Measurements from ENCODE around the gene GLI3. TPM values are rescaled to one million over a fixed set of nuclear protein-coding genes. Genes with fewer than 3 reads are reported as not detected.

Gene GLI3
- total RNA-seq, 3 donors from 2014 or later: 0.03 to 0.24 (median 0.13) TPM

DNA sequence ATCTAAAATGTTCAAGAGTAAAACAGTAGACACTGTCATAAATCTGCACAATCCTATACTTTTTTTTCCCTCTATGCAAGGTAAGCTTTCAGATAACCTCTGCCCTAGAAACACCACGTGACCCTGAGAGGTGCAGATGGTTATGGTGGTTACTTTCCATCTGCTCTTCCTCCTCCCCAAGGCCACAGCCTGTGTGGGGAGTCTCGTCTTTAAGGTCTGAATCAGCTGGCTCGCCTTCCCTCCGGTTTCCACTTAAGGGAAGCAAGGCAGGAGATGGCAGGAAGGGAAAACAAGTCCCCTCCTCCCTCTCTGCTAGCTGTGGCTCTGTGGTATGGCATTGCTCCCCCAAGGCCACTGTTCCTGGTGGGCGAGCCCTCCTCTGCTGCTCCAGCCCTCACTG, 181.8 kb downstream of the GLI3 start:
- Mint-ChIP-seq H3K9me3 (no peaks in the 10 kb centered on the region), H3K4me1 (ENCODE audit: low read depth) (no peaks in the 10 kb centered on the region), H3K36me3 (ENCODE audit: insufficient read depth) (no peaks in the 10 kb centered on the region), H3K4me3 (no peak overlapping the region), H3K27me3 (ENCODE audit: low read depth) (no peaks in the 10 kb centered on the region)
- ATAC-seq: no peak
- DNase-seq: no peak

DNA sequence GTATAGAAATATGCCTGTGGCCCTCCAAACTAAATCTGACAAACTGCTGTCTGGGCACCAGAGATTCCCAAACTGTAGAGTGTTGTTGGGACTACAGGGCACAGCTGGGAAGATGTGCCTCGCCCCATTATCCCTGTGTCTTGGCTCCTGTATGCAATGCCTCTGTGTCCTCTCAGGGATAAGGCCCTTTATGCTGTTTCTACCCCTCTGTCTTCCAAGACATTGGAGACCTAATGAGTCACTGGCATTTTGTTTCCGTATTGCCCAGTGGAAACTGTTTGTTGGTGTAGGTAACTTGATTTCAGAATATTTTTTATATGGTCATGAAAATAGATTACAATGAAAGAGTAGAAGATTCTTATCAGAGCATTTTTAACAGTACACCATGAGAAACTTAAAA, 183.2 kb downstream of the GLI3 start:
- Mint-ChIP-seq H3K4me1 (ENCODE audit: low read depth) (no peaks in the 10 kb centered on the region), H3K9me3 (no peaks in the 10 kb centered on the region), H3K27me3 (ENCODE audit: low read depth) (peaks cover 1% of the 10 kb centered on the region), H3K4me3 (no peak overlapping the region), H3K36me3 (ENCODE audit: insufficient read depth) (no peaks in the 10 kb centered on the region)
- no peak for DNase-seq
- no peak for ATAC-seq

DNA sequence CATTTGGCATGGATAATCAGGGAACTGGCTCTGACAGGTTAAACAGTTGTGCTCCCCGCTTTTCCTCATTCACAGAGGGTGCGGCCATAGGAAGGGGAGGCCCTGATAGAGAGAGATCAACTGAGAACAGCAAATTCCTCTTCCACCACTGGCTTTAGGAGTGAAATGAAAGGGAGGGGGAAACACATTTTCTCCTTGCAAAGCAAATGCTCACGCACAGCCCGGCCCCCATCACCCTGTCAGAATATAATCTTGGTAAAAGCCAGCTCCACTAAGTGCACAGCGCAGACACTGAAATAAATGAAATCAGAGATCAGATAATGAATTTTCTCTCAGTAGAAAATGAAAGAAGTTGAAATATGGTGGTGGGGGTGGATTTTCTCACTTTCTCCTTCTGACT, 187.2 kb downstream of the GLI3 start:
- no peak overlapping the region for H3K4me3 Mint-ChIP-seq
- no peaks in the 10 kb centered on the region for H3K36me3 Mint-ChIP-seq (ENCODE audit: insufficient read depth)
- DNase-seq (no peak), ATAC-seq (no peak)
- peaks cover 4% of the 10 kb centered on the region for H3K27me3 Mint-ChIP-seq (ENCODE audit: low read depth)
- H3K4me1 Mint-ChIP-seq (ENCODE audit: low read depth): no peaks in the 10 kb centered on the region
- H3K9me3 Mint-ChIP-seq: no peaks in the 10 kb centered on the region

DNA sequence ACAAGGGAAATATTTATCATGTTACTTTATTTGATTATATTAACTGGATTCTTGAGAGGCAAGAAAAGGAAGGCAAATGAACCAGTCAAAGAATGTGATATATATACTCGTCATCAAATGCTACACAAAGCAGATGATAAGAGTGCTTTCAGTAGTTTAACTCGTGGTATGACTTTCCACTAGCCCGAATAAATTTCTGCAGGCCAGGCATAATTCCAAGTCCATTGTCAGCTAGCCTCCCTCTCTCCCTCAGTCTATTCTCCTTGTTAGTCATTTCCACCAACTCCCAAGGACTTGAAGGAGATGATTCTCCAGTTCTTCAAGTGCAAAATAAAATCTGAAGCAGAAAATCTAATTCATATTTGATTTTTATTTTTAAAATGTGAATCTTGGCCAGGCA, 190.5 kb downstream of the GLI3 start:
- H3K9me3 Mint-ChIP-seq: no peaks in the 10 kb centered on the region

DNA sequence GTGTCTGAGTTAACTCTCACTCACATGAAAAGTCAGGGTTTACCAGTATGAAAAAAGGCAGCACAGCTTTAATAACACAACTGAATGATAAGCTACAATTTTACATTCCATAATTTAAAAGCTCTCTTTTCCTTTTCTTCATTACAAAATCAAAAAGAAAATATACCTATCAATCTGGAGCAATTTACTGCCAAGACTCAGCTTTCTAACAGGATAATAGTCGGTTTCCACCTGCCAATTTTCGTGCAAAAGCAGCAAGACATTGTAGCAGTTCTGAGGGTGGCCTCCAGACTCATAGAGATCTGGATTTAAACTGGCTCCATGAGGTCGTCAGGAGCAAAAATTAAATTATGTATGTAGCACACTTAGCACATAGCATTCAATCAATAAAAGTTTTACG, 191.0 kb downstream of the GLI3 start:
- Mint-ChIP-seq H3K27me3 (ENCODE audit: low read depth) (peaks cover 6% of the 10 kb centered on the region), H3K4me1 (ENCODE audit: low read depth) (no peaks in the 10 kb centered on the region), H3K4me3 (no peak overlapping the region), H3K36me3 (ENCODE audit: insufficient read depth) (no peaks in the 10 kb centered on the region), H3K9me3 (no peaks in the 10 kb centered on the region)
- ATAC-seq: no peak
- DNase-seq: no peak

More for the DNA sequence above, 190.5 kb downstream of the GLI3 start:
- Mint-ChIP-seq H3K36me3 (ENCODE audit: insufficient read depth) (no peaks in the 10 kb centered on the region), H3K4me3 (no peak overlapping the region), H3K27me3 (ENCODE audit: low read depth) (peaks cover 4% of the 10 kb centered on the region), H3K4me1 (ENCODE audit: low read depth) (no peaks in the 10 kb centered on the region)
- DNase-seq (no peak), ATAC-seq (no peak)

DNA sequence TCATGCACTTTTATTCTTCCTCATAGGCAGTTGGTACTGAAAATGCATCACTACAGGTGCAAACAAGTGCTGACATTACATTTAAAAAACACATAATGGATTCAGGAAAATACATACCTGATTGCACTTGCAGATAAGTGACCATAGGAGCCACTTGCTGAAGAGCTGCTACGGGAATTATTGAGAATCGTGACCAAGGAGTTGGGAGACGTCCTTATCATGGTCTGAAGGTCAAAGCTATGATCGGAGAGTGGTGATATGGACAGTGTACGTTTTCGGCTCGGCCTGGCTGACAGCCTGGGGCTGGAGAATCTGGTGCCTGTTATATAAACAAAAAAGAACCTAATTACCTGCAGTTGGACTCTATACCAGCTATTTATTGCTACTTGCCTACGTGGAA, 197.1 kb downstream of the GLI3 start:
- no peaks in the 10 kb centered on the region for H3K9me3 Mint-ChIP-seq
- no peaks in the 10 kb centered on the region for H3K36me3 Mint-ChIP-seq (ENCODE audit: insufficient read depth)
- no peak for ATAC-seq
- no peaks in the 10 kb centered on the region for H3K4me1 Mint-ChIP-seq (ENCODE audit: low read depth)
- H3K27me3 Mint-ChIP-seq (ENCODE audit: low read depth): peaks cover 3% of the 10 kb centered on the region
- no peak overlapping the region for H3K4me3 Mint-ChIP-seq
- no peak for DNase-seq

DNA sequence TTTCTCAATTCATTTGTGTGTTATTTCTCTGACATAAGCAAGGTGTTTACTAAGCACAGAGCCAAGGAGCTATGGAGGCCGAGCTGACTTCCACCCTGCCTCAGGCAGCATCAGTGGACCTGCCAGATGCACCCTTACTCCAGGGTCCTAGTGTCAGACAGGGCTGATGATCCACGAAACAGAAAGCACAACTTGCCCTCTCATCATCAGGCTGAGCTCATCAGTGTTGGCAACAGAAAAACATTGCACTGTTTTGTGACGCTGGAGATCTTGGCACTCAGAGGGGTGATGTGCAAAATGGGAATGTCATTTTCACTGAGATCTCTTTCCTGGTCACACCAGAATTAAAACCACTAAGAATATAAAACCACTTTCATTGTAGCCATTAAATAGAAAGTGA, 201.8 kb downstream of the GLI3 start:
- Mint-ChIP-seq H3K36me3 (ENCODE audit: insufficient read depth) (no peaks in the 10 kb centered on the region), H3K27me3 (ENCODE audit: low read depth) (no peaks in the 10 kb centered on the region), H3K4me3 (no peak overlapping the region), H3K4me1 (ENCODE audit: low read depth) (no peaks in the 10 kb centered on the region), H3K9me3 (no peaks in the 10 kb centered on the region)
- ATAC-seq: no peak
- no peak for DNase-seq

DNA sequence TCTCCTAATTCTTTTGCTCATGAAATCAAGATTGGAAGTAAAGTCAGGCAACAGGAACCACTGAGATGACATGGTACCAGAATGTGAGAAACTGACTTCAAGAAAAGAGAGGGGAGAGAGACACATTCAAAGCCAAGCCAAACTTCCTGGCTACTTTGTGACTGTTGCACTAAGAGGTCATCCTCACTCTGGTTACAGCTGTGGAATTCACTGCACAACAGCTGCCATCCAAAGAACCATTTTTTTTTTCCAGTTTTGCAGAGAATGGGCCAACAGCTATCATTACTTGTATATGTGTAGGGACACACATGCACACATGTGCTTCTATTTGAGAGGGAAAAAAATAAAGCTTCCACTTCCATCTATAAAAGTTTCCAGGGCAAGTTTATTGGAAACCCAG, 203.5 kb downstream of the GLI3 start:
- ATAC-seq (no peak), DNase-seq (no peak)
- H3K4me1 Mint-ChIP-seq (ENCODE audit: low read depth): no peaks in the 10 kb centered on the region
- no peak overlapping the region for H3K4me3 Mint-ChIP-seq
- H3K9me3 Mint-ChIP-seq: no peaks in the 10 kb centered on the region
- no peaks in the 10 kb centered on the region for H3K36me3 Mint-ChIP-seq (ENCODE audit: insufficient read depth)
- H3K27me3 Mint-ChIP-seq (ENCODE audit: low read depth): peaks cover 1% of the 10 kb centered on the region

DNA sequence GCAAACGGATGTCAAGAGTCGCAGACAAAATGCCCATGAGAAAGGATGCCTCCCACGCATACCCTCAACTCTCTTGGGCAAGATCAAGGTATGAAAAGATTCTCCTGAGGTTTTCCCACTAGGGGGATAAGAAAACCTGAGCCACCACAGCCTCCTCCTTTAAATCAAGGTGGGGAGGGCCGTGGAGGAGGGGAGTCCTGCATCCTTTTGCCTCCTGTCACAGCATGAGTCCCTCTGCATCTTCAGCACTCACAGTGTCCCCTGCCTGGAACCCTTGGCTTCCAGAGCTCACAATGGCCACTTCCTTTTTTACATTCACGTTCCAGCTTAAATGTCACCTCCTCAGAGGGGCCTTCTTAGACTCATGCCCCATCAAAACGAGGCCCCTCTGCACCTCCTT, 207.6 kb downstream of the GLI3 start:
- no peak overlapping the region for H3K4me3 Mint-ChIP-seq
- H3K27me3 Mint-ChIP-seq (ENCODE audit: low read depth): peaks cover 11% of the 10 kb centered on the region
- no peaks in the 10 kb centered on the region for H3K9me3 Mint-ChIP-seq
- no peaks in the 10 kb centered on the region for H3K36me3 Mint-ChIP-seq (ENCODE audit: insufficient read depth)
- no peak for ATAC-seq
- no peak for DNase-seq
- H3K4me1 Mint-ChIP-seq (ENCODE audit: low read depth): no peaks in the 10 kb centered on the region

DNA sequence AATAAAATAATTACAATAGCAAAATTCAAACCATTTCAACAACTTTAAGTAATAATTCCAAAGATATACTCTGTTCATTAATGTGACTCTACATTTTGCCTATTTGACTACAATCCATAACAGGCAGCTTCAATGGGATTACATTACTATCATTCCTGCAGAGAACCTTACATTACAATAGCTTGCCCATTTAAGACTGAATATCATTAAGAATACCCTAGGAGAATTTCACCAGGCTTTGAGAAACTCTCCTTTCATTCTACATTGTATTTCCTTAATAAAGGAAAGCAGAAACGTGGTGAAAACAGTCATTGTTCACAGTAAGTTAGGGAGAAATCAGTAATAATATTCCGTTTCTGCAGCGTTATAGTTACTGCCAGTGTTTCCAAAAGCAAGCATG, 209.5 kb downstream of the GLI3 start:
- ATAC-seq: no peak
- H3K4me1 Mint-ChIP-seq (ENCODE audit: low read depth): no peaks in the 10 kb centered on the region
- no peak for DNase-seq
- no peaks in the 10 kb centered on the region for H3K9me3 Mint-ChIP-seq
- no peaks in the 10 kb centered on the region for H3K36me3 Mint-ChIP-seq (ENCODE audit: insufficient read depth)
- H3K4me3 Mint-ChIP-seq: no peak overlapping the region
- H3K27me3 Mint-ChIP-seq (ENCODE audit: low read depth): peaks cover 11% of the 10 kb centered on the region

DNA sequence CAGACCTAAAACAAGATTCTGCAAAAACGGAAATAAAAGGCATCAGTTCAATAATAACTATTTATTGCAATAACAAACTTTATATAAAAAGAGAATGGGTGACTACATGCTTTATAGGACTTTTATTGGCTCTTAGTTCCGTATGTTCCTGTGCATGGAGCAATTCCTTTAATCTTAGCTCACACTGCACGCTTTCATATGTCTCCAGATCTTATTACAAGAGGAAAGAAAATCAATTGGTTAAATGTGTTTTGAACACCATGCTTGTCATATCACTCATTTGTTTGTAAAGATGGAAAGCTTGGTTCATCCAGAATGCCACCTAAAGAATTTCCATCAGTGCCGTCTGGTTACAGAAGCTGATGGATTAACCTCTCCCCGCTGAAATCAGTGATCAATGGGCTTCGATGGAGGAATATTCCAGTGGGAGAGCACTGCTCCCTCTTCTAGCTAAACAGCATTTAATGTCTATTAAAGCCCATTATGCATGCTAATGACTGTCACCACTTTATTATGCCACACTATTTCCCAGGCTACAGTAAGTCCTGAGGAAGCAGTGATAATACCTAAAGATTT, 210.3 kb downstream of the GLI3 start:
- no peaks in the 10 kb centered on the region for H3K36me3 Mint-ChIP-seq (ENCODE audit: insufficient read depth)
- no peak for DNase-seq
- H3K27me3 Mint-ChIP-seq (ENCODE audit: low read depth): peaks cover 11% of the 10 kb centered on the region
- no peaks in the 10 kb centered on the region for H3K9me3 Mint-ChIP-seq
- no peak for ATAC-seq
- H3K4me1 Mint-ChIP-seq (ENCODE audit: low read depth): no peaks in the 10 kb centered on the region
- H3K4me3 Mint-ChIP-seq: no peak overlapping the region

DNA sequence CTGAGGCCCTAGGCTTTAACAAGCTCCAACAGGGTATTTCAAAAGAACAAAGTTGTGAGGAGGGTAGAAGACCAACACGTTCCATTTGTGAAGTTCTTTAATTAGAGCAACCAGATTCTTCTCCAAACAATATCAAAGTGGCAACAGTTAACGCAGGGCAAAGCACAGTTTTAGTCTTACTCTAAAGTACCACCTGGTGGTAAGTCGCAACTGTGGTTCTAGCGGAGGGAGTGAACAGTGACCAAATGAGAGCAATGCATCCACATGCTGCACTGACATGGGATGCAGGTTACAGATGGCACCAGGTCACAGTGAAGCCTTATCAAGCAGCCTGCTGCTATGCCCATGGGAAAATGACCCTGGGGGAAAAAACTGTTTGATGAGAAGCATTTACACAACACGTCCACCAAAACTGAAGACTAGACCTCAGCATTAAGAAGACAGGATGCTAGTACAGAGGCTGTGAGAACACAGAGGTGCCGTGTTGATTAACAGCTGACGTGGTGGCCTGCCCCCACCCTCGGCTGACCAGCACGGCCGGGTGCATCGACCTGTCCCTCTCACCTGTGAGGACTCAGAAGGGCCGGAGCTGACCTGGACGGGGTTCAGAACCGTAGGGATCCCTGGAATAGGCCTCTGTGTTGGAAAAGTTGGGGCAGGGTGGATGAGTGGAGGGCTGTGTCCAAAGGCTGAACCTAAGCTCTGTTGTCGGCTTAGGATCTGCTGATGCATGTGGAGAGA, 211.2 kb downstream of the GLI3 start:
- ATAC-seq (no peak), DNase-seq (no peak)
- H3K4me1 Mint-ChIP-seq (ENCODE audit: low read depth): no peaks in the 10 kb centered on the region
- H3K9me3 Mint-ChIP-seq: no peaks in the 10 kb centered on the region
- peaks cover 13% of the 10 kb centered on the region for H3K27me3 Mint-ChIP-seq (ENCODE audit: low read depth)
- H3K4me3 Mint-ChIP-seq: no peak overlapping the region
- no peaks in the 10 kb centered on the region for H3K36me3 Mint-ChIP-seq (ENCODE audit: insufficient read depth)

DNA sequence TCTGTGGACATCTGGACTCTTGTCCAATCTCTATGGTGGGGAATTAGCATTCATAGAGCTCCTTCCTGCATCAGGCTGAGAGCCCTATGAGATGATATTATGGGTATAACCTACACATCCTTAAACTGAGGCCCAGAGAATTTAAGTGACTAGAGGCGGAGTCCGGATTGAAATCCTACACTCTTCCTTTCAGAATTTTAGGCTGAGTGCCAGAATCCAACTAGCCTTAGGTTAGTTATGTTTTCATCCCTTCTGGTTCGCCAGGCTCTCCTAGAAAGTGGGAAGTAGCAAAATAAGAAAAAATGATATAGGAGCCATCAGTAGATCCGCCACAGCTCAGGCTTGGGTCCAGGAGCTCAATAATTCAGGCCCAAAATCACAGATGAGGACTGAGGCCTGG, 212.5 kb downstream of the GLI3 start:
- no peak overlapping the region for H3K4me3 Mint-ChIP-seq
- ATAC-seq: no peak
- H3K36me3 Mint-ChIP-seq (ENCODE audit: insufficient read depth): no peaks in the 10 kb centered on the region
- DNase-seq: no peak
- H3K27me3 Mint-ChIP-seq (ENCODE audit: low read depth): peaks cover 11% of the 10 kb centered on the region
- no peaks in the 10 kb centered on the region for H3K9me3 Mint-ChIP-seq
- no peaks in the 10 kb centered on the region for H3K4me1 Mint-ChIP-seq (ENCODE audit: low read depth)

DNA sequence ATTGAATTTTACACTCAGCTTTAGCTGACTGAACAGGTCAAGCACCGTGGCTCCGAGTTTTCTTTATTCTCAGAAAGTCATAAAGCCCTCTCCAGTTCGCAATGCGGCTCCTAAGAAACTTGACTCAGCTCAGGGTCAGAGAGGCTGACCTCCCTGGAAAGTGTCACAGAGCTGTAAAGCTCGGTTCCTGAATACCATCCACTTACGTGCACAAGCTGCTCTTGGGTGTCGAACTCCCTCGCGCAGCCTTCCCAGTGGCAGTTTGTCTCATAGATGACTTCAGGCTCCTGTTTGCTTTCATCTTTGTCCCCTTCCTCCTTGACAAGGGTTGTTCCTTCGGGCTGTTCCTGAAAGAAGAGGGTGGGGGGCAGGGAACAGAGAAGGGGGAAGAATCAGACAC, 213.7 kb downstream of the GLI3 start:
- ATAC-seq: no peak
- H3K27me3 Mint-ChIP-seq (ENCODE audit: low read depth): peaks cover 11% of the 10 kb centered on the region
- no peaks in the 10 kb centered on the region for H3K4me1 Mint-ChIP-seq (ENCODE audit: low read depth)
- H3K4me3 Mint-ChIP-seq: no peak overlapping the region
- H3K36me3 Mint-ChIP-seq (ENCODE audit: insufficient read depth): no peaks in the 10 kb centered on the region
- no peaks in the 10 kb centered on the region for H3K9me3 Mint-ChIP-seq
- DNase-seq: no peak

DNA sequence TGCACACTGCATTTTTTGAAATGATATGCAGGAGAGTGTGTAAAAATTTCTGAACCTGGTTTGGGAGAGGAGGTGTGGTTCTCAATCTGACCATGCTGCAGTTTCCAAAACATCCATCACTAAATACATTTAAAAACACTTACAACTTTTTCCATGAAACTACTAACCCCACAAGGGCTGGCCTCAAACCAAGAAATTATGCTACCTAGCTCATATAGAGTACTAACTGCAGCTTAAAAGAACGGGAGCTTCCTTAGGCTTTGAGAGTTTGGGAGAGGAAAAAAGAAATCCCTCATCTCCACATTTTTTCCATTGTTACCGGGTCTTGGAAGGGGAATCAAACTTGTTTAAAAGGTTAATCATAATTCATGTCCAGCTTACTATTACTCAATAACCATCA, 214.2 kb downstream of the GLI3 start:
- H3K9me3 Mint-ChIP-seq: no peaks in the 10 kb centered on the region
- H3K36me3 Mint-ChIP-seq (ENCODE audit: insufficient read depth): no peaks in the 10 kb centered on the region
- no peaks in the 10 kb centered on the region for H3K4me1 Mint-ChIP-seq (ENCODE audit: low read depth)
- H3K27me3 Mint-ChIP-seq (ENCODE audit: low read depth): peaks cover 11% of the 10 kb centered on the region
- no peak for ATAC-seq
- no peak overlapping the region for H3K4me3 Mint-ChIP-seq
- no peak for DNase-seq
